GM12865 (cell line): ENCODE measurements around the gene PRDX5.
"Not testable (repeated sequence)": the region's sequence is repeated elsewhere in the genome, so short reads cannot be mapped to it uniquely, and the experiment has no call there.

Experiments
- DNase-seq: peaks from one replicate; pipeline ENCODE4 v3.0.0; 2010; ENCODE audit warnings: low read depth
- H3K4me3 ChIP-seq: 2 replicates; pipeline ENCODE4 v1.5.1; 2011; ENCODE audit warnings: mild to moderate bottlenecking, low read depth, low read length, control low read depth
- CTCF ChIP-seq: IDR thresholded peaks from 2 replicates; pipeline ENCODE4 v1.5.1; 2011; ENCODE audit warnings: low read length, control low read depth, low read depth, inconsistent platforms; ENCODE audit not compliant: insufficient read depth; ENCODE audit errors: missing control alignments

Gene PRDX5

GRCh38 chr11:64312947-64313346 is 5.0 kb upstream of the PRDX5 start:
- no peak for TF ChIP-seq CTCF
- DNase-seq = no peak
- H3K4me3 ChIP-seq = no peak overlapping the region

GRCh38 chr11:64313491-64314145 is 4.3 kb upstream of the PRDX5 start:
- H3K4me3 ChIP-seq = no peak overlapping the region
- TF ChIP-seq CTCF = no peak
- DNase-seq = no peak

GRCh38 chr11:64314146-64314804 is 3.6 kb upstream of the PRDX5 start:
- no peak for TF ChIP-seq CTCF
- no peak for DNase-seq
- H3K4me3 ChIP-seq = no peak overlapping the region

GRCh38 chr11:64314805-64315561 is 2.9 kb upstream of the PRDX5 start:
- TF ChIP-seq CTCF = no peak
- DNase-seq = no peak
- H3K4me3 ChIP-seq = no peak overlapping the region

- DNase-seq = not testable (repeated sequence)
- H3K4me3 ChIP-seq = peak overlapping the region; percentile 99; the same call in 1 of the 2 replicates
Observed at GRCh38 chr11:64315667-64316526, 2.0 kb upstream of the PRDX5 start.

GRCh38 chr11:64316672-64317324 is 1.1 kb upstream of the PRDX5 start:
- DNase-seq = peak; percentile 59
- TF ChIP-seq CTCF = peak; percentile 15
- H3K4me3 ChIP-seq = peak overlapping the region; percentile 99
